Skeletal muscle tissue (tissue), 4 donors: ENCODE measurements around the gene HEYL. TPM values are rescaled to one million over a fixed set of nuclear protein-coding genes. Genes with fewer than 3 reads are reported as not detected.
A peak's percentile ranks its signal among the peaks of the same experiment; 100 is the strongest.

Source experiments
- H3K27ac ChIP-seq: one replicate; pipeline ENCODE4 v1.7.0; 2013; ENCODE audit warnings: mild to moderate bottlenecking, low read depth, low read length, inconsistent platforms
- H3K27me3 ChIP-seq, 3 donors: one replicate each; pipeline ENCODE4 v1.7.0; 2013; ENCODE audit warnings: low read length in 3 of 3; ENCODE audit not compliant: control insufficient read depth in 3 of 3, insufficient read depth in 3 of 3
- H3K36me3 ChIP-seq, 3 donors: one replicate each; pipeline ENCODE4 v1.7.0; 2013; ENCODE audit warnings: low read length in 3 of 3; ENCODE audit not compliant: control insufficient read depth in 3 of 3, insufficient read depth in 3 of 3
- H3K4me1 ChIP-seq, 3 donors: one replicate each; pipeline ENCODE4 v1.7.0; 2013; ENCODE audit warnings: low read length in 3 of 3, mild to moderate bottlenecking in 3 of 3; ENCODE audit not compliant: control insufficient read depth in 3 of 3, insufficient read depth in 3 of 3
- H3K4me3 ChIP-seq, 3 donors: one replicate each; pipeline ENCODE4 v1.7.0; 2013; ENCODE audit warnings: low read length in 3 of 3
- H3K9ac ChIP-seq, 3 donors: one replicate each; pipeline ENCODE4 v1.7.0; 2013; ENCODE audit warnings: low read length in 3 of 3, mild to moderate bottlenecking in 3 of 3, moderate library complexity in 2 of 3, low read depth in 1 of 3
- H3K9me3 ChIP-seq, 3 donors: one replicate each; pipeline ENCODE4 v1.7.0; 2013; ENCODE audit warnings: low read length in 3 of 3; ENCODE audit not compliant: control insufficient read depth in 3 of 3
- total RNA-seq: library from RNA; depleted of rRNA; stranded (reverse); fragments of >200 nt; gene quantifications from one replicate; pipeline ENCODE4 v1.2.3, GENCODE V29; 2014
- donor health status: Osteomylitis.

The HEYL gene
- total RNA-seq, 1 donor from 2014 or later, result 11.0 TPM

DNA sequence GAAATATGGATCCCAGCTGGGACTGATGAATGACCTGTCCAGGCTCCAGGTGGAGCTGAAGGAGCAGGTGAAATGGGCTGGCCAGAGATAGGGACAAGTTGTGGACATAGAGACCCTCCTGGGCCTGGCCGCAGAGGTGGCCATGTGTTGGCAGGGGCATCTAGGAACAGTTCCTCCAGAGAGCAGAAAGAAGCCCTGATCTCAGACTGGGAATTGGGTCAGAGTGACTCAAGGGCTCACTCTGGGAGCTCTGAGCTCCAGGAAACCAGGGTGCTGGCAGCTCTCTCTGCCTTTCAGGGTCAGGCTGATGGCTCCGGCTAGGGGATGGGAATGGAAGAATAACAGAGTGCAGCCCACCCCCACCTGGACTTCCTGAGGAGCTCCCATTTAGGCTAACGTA, 29.5 kb upstream of the HEYL start:
- H3K9ac ChIP-seq, result peak overlapping the region in 2 of 3 donors; percentile 66 to 68
- no peaks in the 10 kb centered on the region for H3K27me3 ChIP-seq
- H3K9me3 ChIP-seq, result no peaks in the 10 kb centered on the region
- peak overlapping the region; percentile 28 for H3K27ac ChIP-seq
- H3K4me1 ChIP-seq, result peaks cover 52 to 62% (median 60%) of the 10 kb centered on the region in 3 donors
- peaks cover 6 to 13% (median 12%) of the 10 kb centered on the region in 3 donors for H3K36me3 ChIP-seq
- H3K4me3 ChIP-seq, result peak overlapping the region in 1 of 3 donors; percentile 22

DNA sequence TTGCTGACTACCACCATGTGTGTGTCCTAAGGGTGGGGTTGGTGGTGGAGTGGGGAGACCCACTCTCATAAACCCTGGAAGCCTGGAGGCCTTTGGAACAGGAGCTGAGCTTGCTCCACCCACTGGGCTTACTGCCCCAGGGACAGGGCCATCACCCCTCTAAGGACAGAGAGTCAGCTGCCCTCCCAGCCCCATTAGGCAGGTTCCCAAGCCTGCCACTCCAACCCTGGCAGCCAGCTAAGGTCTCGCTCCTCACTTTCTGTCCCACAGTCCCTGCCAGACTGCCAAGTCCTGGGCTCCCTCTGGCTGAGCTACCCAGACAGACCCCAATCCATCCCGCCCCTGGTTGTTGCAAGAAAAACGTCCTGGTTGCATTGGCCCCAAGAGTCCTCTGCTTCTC, 28.7 kb upstream of the HEYL start:
- Histone ChIP-seq H3K27me3 (no peaks in the 10 kb centered on the region), H3K4me3 (peak overlapping the region in 2 of 3 donors; percentile 13 to 19), H3K9ac (peak overlapping the region in 1 of 3 donors; percentile 66), H3K36me3 (peaks cover 10 to 20% (median 15%) of the 10 kb centered on the region in 3 donors), H3K27ac (no peak overlapping the region), H3K9me3 (no peaks in the 10 kb centered on the region), H3K4me1 (peaks cover 49 to 60% (median 56%) of the 10 kb centered on the region in 3 donors)

DNA sequence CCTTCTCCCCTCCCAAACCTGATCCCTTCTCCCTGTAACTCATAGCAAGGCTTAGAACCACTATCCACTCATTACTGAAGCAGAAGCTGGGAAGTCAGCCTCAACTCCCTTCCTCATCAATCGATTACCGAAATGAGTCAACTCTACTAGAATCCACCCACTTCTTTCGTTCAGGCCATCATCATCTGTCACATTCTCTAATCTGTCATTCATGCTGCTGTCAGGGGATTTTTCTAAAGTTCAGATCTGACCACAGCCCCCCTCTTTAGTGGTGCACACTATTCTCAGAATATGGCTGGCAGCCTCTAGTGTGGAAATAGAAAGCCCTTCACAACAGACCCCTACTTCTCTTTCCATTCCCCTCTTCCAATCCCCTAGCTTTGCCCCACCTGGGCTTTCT, 27.3 kb upstream of the HEYL start:
- no peak overlapping the region for H3K27ac ChIP-seq
- H3K4me3 ChIP-seq, result no peak overlapping the region
- no peak overlapping the region for H3K9ac ChIP-seq
- peaks cover 10 to 31% (median 18%) of the 10 kb centered on the region in 3 donors for H3K36me3 ChIP-seq
- H3K4me1 ChIP-seq, result peaks cover 40 to 48% (median 45%) of the 10 kb centered on the region in 3 donors
- no peaks in the 10 kb centered on the region for H3K9me3 ChIP-seq
- no peaks in the 10 kb centered on the region for H3K27me3 ChIP-seq

DNA sequence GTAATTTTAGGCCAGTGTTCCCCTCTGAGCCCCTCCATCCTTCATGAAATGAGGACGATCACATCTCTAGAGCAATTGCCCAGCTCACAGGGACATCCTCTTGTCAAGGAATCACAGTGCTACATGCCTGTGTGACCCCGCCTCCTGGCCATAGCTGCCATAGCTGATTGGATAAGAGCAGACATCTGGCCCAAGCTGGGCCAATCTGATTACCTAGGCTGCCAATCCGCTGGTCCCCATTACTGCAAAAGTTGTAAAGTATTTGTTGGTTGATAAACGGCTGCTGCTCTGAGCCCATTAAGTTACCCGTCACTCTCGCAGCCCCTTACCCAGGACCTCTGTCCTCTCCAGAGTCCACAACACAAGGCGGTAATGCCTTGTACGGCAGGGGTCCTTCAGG, 24.1 kb upstream of the HEYL start:
- no peaks in the 10 kb centered on the region for H3K27me3 ChIP-seq
- no peak overlapping the region for H3K4me3 ChIP-seq
- peaks cover 27 to 57% (median 46%) of the 10 kb centered on the region in 3 donors for H3K36me3 ChIP-seq
- H3K9me3 ChIP-seq, result no peaks in the 10 kb centered on the region
- no peak overlapping the region for H3K9ac ChIP-seq
- no peak overlapping the region for H3K27ac ChIP-seq
- H3K4me1 ChIP-seq, result peaks cover 19 to 23% (median 20%) of the 10 kb centered on the region in 3 donors

DNA sequence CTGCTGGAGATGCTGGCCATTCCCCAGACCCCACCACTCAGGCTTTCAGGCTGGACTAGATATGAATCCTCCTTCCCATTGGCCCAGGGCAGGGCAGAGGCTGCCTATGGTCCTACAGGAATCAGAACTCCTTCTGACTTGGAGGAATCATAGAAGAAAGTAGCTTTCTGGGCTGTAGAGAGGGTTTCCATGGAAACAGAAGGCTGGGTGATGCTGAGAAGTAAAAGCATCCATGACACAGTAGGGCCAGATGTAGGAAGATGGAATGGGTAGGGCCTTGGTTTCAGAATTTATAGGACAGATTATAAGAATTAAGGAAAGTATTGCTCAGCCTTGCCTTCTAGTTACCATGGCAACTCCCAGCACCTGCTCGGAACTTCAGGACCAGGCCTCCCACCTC, 23.4 kb upstream of the HEYL start:
- Histone ChIP-seq H3K9me3 (no peaks in the 10 kb centered on the region), H3K4me3 (no peak overlapping the region), H3K27ac (no peak overlapping the region), H3K27me3 (no peaks in the 10 kb centered on the region), H3K4me1 (peaks cover 12 to 18% (median 13%) of the 10 kb centered on the region in 3 donors), H3K9ac (no peak overlapping the region), H3K36me3 (peaks cover 27 to 60% (median 51%) of the 10 kb centered on the region in 3 donors)

DNA sequence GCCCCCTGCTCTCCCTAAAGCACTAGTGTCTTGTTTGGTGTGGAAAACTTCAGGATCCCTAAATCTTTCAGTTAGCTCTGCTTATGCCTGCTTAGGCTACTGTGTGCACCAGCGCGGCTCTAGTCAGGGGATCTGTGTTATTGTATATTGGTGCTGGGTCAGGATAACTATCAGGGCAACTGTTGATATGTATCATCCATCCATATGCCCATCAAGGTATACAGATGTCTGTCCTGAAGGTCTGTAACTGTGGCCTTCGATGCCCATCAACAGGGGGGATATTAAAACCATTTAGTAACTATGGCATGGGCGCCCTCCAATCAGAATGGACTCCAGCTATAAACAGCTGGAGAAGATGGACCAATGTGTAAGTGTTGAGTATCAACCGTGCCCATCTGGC, 20.1 kb upstream of the HEYL start:
- Histone ChIP-seq H3K36me3 (peaks cover 25 to 54% (median 44%) of the 10 kb centered on the region in 3 donors), H3K9me3 (no peaks in the 10 kb centered on the region), H3K27ac (no peak overlapping the region), H3K4me3 (no peak overlapping the region), H3K4me1 (peaks cover 0 to 14% (median 5%) of the 10 kb centered on the region in 3 donors), H3K27me3 (no peaks in the 10 kb centered on the region), H3K9ac (no peak overlapping the region)

DNA sequence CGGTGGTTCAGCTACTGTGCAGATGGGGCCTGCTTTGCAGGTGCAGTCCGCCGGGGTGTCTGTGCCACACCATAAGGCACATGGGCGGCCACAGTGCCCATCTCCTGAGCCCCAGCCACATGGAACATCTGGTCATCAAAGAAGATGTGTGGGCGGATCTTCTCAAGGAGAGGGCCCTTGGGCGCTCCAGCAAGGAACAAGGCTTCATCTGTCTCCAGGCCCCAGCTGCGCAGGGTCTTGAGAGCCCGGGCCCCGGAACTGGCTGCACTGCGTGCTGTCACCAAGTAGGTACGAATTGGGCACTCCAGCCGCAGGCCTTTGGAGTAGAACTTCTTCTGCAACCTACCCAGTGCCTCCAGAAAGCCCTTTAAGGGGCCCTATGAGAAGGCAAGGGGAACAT, 19.7 kb upstream of the HEYL start:
- no peak overlapping the region for H3K27ac ChIP-seq
- peaks cover under 1 to 18% (median 9%) of the 10 kb centered on the region in 3 donors for H3K4me1 ChIP-seq
- H3K36me3 ChIP-seq, result peaks cover 25 to 54% (median 44%) of the 10 kb centered on the region in 3 donors
- H3K9ac ChIP-seq, result no peak overlapping the region
- no peaks in the 10 kb centered on the region for H3K27me3 ChIP-seq
- no peaks in the 10 kb centered on the region for H3K9me3 ChIP-seq
- H3K4me3 ChIP-seq, result no peak overlapping the region

DNA sequence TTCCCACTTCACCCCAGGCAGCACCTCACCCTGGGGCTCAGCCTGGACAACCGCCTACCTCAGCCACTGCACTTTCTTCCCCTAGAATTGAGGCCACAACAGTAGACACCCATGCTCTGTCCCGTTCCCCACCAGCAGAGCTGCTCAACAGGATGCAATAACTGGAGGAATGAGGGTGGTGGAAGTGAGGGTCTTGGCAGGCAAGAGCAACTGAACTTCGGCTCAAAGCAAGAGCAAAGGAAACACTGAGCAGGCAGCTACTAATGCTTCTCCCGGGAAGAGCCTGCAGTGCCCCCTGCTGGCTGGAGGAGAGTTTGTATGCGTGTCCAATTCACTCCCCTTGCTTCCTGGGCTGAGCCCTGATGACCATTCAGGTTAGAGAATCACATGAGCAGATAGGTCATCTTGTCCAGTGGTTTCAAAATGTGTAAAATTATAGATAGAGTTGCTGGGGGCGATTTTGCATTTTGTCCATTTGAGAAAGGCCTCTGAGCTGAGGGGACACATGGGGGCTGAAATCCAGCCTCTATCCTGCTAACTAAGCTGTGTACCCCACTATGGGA, 18.6 kb upstream of the HEYL start:
- peaks cover 21 to 45% (median 41%) of the 10 kb centered on the region in 3 donors for H3K36me3 ChIP-seq
- H3K9ac ChIP-seq, result peak overlapping the region in 1 of 3 donors; percentile 57
- peaks cover 11 to 26% (median 20%) of the 10 kb centered on the region in 3 donors for H3K4me1 ChIP-seq
- H3K27ac ChIP-seq, result no peak overlapping the region
- no peaks in the 10 kb centered on the region for H3K27me3 ChIP-seq
- H3K4me3 ChIP-seq, result peak overlapping the region in 1 of 3 donors; percentile 22
- no peaks in the 10 kb centered on the region for H3K9me3 ChIP-seq

DNA sequence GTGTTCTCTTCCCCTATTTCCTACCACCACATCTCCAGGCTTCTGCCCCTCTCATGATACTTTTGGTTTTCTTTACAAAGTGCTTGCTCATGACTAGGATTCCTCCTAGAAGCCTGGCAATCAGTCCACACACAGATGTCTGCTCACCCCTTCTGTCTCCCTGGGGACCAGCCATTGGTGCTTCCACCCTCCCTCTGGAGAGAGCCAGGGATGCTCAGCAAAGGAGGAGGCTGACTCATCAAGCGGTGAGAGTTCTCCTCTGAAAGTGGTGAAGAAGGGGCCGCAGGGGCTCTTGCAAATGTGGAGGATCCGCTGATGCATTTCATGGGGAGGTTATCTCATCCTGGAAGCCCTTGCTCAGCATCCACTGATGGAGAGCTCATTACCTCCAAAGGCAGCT, 18.0 kb upstream of the HEYL start:
- H3K27ac ChIP-seq, result no peak overlapping the region
- H3K4me3 ChIP-seq, result no peak overlapping the region
- no peaks in the 10 kb centered on the region for H3K27me3 ChIP-seq
- no peaks in the 10 kb centered on the region for H3K9me3 ChIP-seq
- H3K4me1 ChIP-seq, result peaks cover 16 to 31% (median 25%) of the 10 kb centered on the region in 3 donors
- peaks cover 21 to 41% (median 41%) of the 10 kb centered on the region in 3 donors for H3K36me3 ChIP-seq
- no peak overlapping the region for H3K9ac ChIP-seq

DNA sequence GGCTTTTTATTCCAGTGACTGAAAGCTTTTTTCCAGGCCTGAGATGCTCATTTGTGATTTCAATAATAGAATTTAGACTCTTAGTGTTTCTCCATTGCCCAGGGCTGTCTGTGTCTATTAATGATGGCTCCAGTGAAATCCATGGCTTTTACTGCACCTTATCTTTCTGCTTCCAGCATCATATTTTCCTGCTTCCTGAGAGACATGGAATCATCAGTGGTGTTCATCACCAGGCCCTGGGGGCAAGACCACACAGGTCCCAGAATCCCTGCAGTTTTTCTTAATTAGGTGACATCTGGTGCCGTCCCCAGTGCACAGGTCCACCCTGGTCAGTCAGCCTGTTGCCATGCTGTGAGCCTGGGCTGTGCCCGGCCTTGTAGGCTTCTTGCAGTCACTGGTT, 16.9 kb upstream of the HEYL start:
- no peak overlapping the region for H3K4me3 ChIP-seq
- no peak overlapping the region for H3K9ac ChIP-seq
- no peak overlapping the region for H3K27ac ChIP-seq
- H3K4me1 ChIP-seq, result peaks cover 17 to 34% (median 25%) of the 10 kb centered on the region in 3 donors
- peaks cover 21 to 36% (median 31%) of the 10 kb centered on the region in 3 donors for H3K36me3 ChIP-seq
- no peaks in the 10 kb centered on the region for H3K9me3 ChIP-seq
- H3K27me3 ChIP-seq, result no peaks in the 10 kb centered on the region
